C4-2B (cell line): ENCODE measurements around the gene BTK.

ENCODE experiments used
- CTCF ChIP-seq: fragments of 450-650 bp; conservative IDR thresholded peaks from 2 replicates; pipeline ENCODE4 v1.5.1; 2017; ENCODE audit warnings: mild to moderate bottlenecking
- ZFX ChIP-seq: fragments of 450-650 bp; IDR thresholded peaks from 2 replicates; pipeline ENCODE4 v1.6.1; 2017

DNA sequence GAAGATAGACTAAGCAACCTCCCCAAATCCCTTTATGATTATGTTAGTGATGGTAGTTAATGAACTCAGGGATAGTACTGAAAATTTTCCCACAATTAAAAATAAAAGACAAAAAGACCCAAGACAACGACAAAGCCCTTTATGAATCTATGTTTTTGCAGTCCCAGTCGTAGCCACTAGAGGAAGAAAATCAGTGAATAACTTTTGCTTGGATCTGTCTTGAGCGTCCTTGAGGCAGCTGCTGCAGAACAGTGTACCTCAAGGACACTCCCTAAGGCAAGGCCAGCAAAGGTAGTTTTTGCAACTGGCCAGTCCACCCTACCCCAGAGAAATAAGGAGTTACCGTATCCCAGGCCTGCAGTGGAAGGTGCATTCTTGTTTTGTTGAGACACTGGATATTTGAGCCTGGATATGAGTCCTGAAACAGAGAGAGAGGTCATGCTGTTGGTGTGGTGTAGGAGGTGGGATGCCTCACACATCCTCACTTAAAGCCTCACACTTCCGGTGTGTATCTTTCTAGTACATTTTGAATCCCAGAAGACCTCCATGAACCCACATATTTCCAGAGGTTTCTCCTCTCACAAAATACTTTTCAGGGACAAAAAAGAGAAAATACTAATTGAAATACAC is 28.7 kb downstream of the BTK start:
- TF ChIP-seq ZFX (no peak), CTCF (peak; percentile 49)
